OCI-LY3 (cell line): ENCODE results near the gene VRTN.

ENCODE experiments used
- H2AFZ ChIP-seq: fragments of 200-600, 300-600 bp; shearing (Covaris generic); 2 replicates; pipeline ENCODE4 v1.6.0; 2014; ENCODE audit warnings: antibody characterized with exemption, low read depth, low read length
- H3K27ac ChIP-seq: fragments of 200-600, 300-600 bp; sonication (generic); 2 replicates; pipeline ENCODE4 v1.5.1; 2014; ENCODE audit warnings: mild to moderate bottlenecking, low read length, moderate library complexity, mixed read lengths
- H3K27me3 ChIP-seq: fragments of 200-600, 300-600 bp; sonication (generic); 2 replicates; pipeline ENCODE4 v1.6.1; 2014; ENCODE audit warnings: low read depth, low read length, mixed read lengths
- H3K36me3 ChIP-seq: fragments of 200-600, 300-600 bp; sonication (generic); replicated peaks from 2 replicates; pipeline ENCODE3; 2014; ENCODE audit warnings: low read depth, low read length, mixed read lengths
- H3K4me1 ChIP-seq: fragments of 300-600, 200-600 bp; sonication (generic); 2 replicates; pipeline ENCODE4 v1.6.1; 2014; ENCODE audit warnings: low read length, mixed read lengths
- H3K4me2 ChIP-seq: fragments of 200-600, 300-600 bp; sonication (generic); 2 replicates; pipeline ENCODE4 v1.6.1; 2014; ENCODE audit warnings: low read length, mixed read lengths
- H3K4me3 ChIP-seq: fragments of 300-600, 200-600 bp; sonication (generic); 2 replicates; pipeline ENCODE4 v1.5.1; 2014; ENCODE audit warnings: antibody characterized with exemption, mild to moderate bottlenecking, low read length, moderate library complexity
- H3K79me2 ChIP-seq: fragments of 300-600, 200-600 bp; shearing (Covaris generic); 2 replicates; pipeline ENCODE4 v1.6.1; 2014; ENCODE audit warnings: mild to moderate bottlenecking, low read length, mixed read lengths
- H3K9ac ChIP-seq: fragments of 300-600, 200-600 bp; shearing (Covaris generic); 2 replicates; pipeline ENCODE4 v1.6.0; 2014; ENCODE audit warnings: mild to moderate bottlenecking, low read length, moderate library complexity
- H3K9me3 ChIP-seq: fragments of 200-600, 300-600 bp; shearing (Covaris generic); 2 replicates; pipeline ENCODE4 v1.6.1; 2014; ENCODE audit warnings: low read length, mixed read lengths; ENCODE audit not compliant: insufficient read depth
- H4K20me1 ChIP-seq: fragments of 200-600, 300-600 bp; sonication (generic); 2 replicates; pipeline ENCODE4 v1.6.1; 2016; ENCODE audit warnings: low read length, mixed read lengths; ENCODE audit not compliant: insufficient read depth
- EZH2phosphoT487 ChIP-seq: fragments of 200-600 bp; shearing (Covaris generic); IDR thresholded peaks from 2 replicates; pipeline ENCODE4 v1.6.1; 2018; ENCODE audit warnings: antibody characterized with exemption, mixed run types, low read depth
- TF ChIP-seq, protein P1 (sequence below): fragments of 200-600, 300-600 bp; sonication (generic); IDR thresholded peaks from 2 replicates; pipeline ENCODE4 v1.5.1; 2014; ENCODE audit warnings: antibody characterized with exemption, low read length, low read depth

The VRTN gene

GRCh38 chr14:74407801-74408154, 59.5 kb downstream of the VRTN start:
- peaks cover 9% of the 10 kb centered on the region; the same call in 1 of the 2 replicates for H3K27me3 ChIP-seq
- H2AFZ ChIP-seq: no peak overlapping the region
- peaks cover 5% of the 10 kb centered on the region for H3K4me1 ChIP-seq
- no peak overlapping the region for H3K27ac ChIP-seq
- H3K9ac ChIP-seq: no peak overlapping the region
- TF ChIP-seq EZH2phosphoT487: no peak
- TF ChIP-seq, protein P1, sequence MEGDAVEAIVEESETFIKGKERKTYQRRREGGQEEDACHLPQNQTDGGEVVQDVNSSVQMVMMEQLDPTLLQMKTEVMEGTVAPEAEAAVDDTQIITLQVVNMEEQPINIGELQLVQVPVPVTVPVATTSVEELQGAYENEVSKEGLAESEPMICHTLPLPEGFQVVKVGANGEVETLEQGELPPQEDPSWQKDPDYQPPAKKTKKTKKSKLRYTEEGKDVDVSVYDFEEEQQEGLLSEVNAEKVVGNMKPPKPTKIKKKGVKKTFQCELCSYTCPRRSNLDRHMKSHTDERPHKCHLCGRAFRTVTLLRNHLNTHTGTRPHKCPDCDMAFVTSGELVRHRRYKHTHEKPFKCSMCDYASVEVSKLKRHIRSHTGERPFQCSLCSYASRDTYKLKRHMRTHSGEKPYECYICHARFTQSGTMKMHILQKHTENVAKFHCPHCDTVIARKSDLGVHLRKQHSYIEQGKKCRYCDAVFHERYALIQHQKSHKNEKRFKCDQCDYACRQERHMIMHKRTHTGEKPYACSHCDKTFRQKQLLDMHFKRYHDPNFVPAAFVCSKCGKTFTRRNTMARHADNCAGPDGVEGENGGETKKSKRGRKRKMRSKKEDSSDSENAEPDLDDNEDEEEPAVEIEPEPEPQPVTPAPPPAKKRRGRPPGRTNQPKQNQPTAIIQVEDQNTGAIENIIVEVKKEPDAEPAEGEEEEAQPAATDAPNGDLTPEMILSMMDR: no peak
- no peaks in the 10 kb centered on the region for H4K20me1 ChIP-seq
- no peaks in the 10 kb centered on the region for H3K9me3 ChIP-seq
- H3K4me2 ChIP-seq: no peak overlapping the region
- H3K79me2 ChIP-seq: no peaks in the 10 kb centered on the region
- no peak overlapping the region for H3K4me3 ChIP-seq
- no peaks in the 10 kb centered on the region for H3K36me3 ChIP-seq

DNA sequence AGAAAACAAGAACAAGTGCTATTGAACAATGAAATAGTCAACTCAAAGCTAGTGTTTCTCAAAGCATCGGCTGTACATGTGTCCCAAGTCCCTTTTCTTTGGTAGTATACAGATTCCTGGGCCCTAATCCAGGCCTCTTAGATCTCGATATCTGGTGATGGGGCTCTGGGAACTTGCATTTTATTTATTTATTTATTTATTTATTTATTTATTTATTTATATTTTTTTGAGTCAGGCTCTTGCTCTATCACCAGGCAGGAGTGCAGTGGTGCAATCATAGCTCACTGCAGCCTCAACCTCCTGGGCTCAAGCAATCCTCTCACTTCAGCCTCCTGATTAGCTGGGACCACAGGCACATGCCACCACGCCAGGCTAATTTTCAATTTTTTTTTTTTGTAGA, 60.6 kb downstream of the VRTN start:
- no peaks in the 10 kb centered on the region for H4K20me1 ChIP-seq
- no peak overlapping the region for H3K4me2 ChIP-seq
- H3K36me3 ChIP-seq: no peaks in the 10 kb centered on the region
- no peak overlapping the region for H3K4me3 ChIP-seq
- H3K9ac ChIP-seq: no peak overlapping the region
- no peaks in the 10 kb centered on the region for H3K4me1 ChIP-seq
- TF ChIP-seq, protein P1: no peak
- TF ChIP-seq EZH2phosphoT487: no peak
- H3K27ac ChIP-seq: no peak overlapping the region
- no peaks in the 10 kb centered on the region for H3K79me2 ChIP-seq
- H3K27me3 ChIP-seq: peaks cover 10% of the 10 kb centered on the region; the same call in 1 of the 2 replicates
- H3K9me3 ChIP-seq: no peaks in the 10 kb centered on the region
- H2AFZ ChIP-seq: no peak overlapping the region

- no peaks in the 10 kb centered on the region for H3K9me3 ChIP-seq
- H3K27me3 ChIP-seq: peaks cover 10% of the 10 kb centered on the region; the same call in 1 of the 2 replicates
- H4K20me1 ChIP-seq: no peaks in the 10 kb centered on the region
- no peak overlapping the region for H3K4me3 ChIP-seq
- no peaks in the 10 kb centered on the region for H3K4me1 ChIP-seq
- H3K79me2 ChIP-seq: no peaks in the 10 kb centered on the region
- H3K36me3 ChIP-seq: no peaks in the 10 kb centered on the region
- no peak overlapping the region for H3K27ac ChIP-seq
- no peak overlapping the region for H3K4me2 ChIP-seq
- TF ChIP-seq EZH2phosphoT487: no peak
- H3K9ac ChIP-seq: no peak overlapping the region
- H2AFZ ChIP-seq: no peak overlapping the region
These were observed 61.2 kb downstream of the VRTN start for GRCh38 chr14:74409441-74409840.
